MCF 10A (cell line): ENCODE data around the gene TMC5. TPM values are rescaled to one million over a fixed set of nuclear protein-coding genes. Genes with fewer than 3 reads are reported as not detected.
"Not testable (repeated sequence)": the region's sequence is repeated elsewhere in the genome, so short reads cannot be mapped to it uniquely, and the experiment has no call there.

ENCODE experiments used
- BruUV-seq: library from RNA; stranded (reverse); fragments of 400-500 nt; replicated peaks from 2 replicates; lab custom pipeline; 2021; lab: Mats Ljungman, UMichigan
- CTCF ChIA-PET: fragments of 300-600 bp; sonication (Branson Sonifier 250); formaldehyde crosslinking; extraction: SDS; loops from one replicate; lab custom pipeline; 2021; ENCODE audit warnings: antibody characterized with exemption, inconsistent platforms; lab: Yijun Ruan, JAX
- POLR2A ChIA-PET: fragments of 300-600, 350-650 bp; sonication (Branson Sonifier 250); formaldehyde crosslinking; extraction: SDS; loops from one replicate; lab custom pipeline; 2020; ENCODE audit warnings: antibody characterized with exemption, inconsistent platforms; lab: Yijun Ruan, JAX
- DNase-seq: peaks from one replicate; pipeline ENCODE4 v3.0.0-alpha.2; 2018; ENCODE audit not compliant: unreplicated experiment
- H3K27ac Mint-ChIP-seq: one replicate; pipeline ENCODE4 v1.8.0; 2022; ENCODE audit warnings: mild to moderate bottlenecking, low read depth, mixed read lengths; ENCODE audit not compliant: unreplicated experiment
- H3K27me3 Mint-ChIP-seq: one replicate; pipeline ENCODE4 v1.8.0; 2022; ENCODE audit warnings: mixed read lengths; ENCODE audit not compliant: insufficient read depth, unreplicated experiment
- H3K36me3 Mint-ChIP-seq: one replicate; pipeline ENCODE4 v1.8.0; 2022; ENCODE audit warnings: mild to moderate bottlenecking, moderate library complexity, mixed read lengths; ENCODE audit not compliant: insufficient read depth, unreplicated experiment
- H3K4me1 Mint-ChIP-seq: one replicate; pipeline ENCODE4 v1.8.0; 2022; ENCODE audit warnings: mixed read lengths; ENCODE audit not compliant: insufficient read depth, unreplicated experiment
- H3K4me3 Mint-ChIP-seq: one replicate; pipeline ENCODE4 v1.8.0; 2022; ENCODE audit warnings: mild to moderate bottlenecking, moderate library complexity, mixed read lengths; ENCODE audit not compliant: unreplicated experiment
- H3K9me3 Mint-ChIP-seq: one replicate; pipeline ENCODE4 v1.8.0; 2022; ENCODE audit warnings: mixed read lengths; ENCODE audit not compliant: unreplicated experiment
- intact Hi-C: fragments of 100-400 bp; cut with micrococcal nuclease; formaldehyde crosslinking; loops from 2 replicates; pipeline ENCODE4 v1.14.1; 2022
- total RNA-seq: library from RNA; stranded (reverse); gene quantifications from 2 replicates; pipeline ENCODE4 v1.2.3, GENCODE V29; 2022
- TF ChIP-seq, protein P1 (sequence below): fragments of 200-600 bp; IDR thresholded peaks from one replicate; pipeline ENCODE4 v1.8.0; 2022; ENCODE audit warnings: antibody characterized with exemption, mild to moderate bottlenecking; ENCODE audit not compliant: unreplicated experiment

TMC5 gene
- total RNA-seq, 1 experiment from 2014 or later: 0.16 TPM

DNA sequence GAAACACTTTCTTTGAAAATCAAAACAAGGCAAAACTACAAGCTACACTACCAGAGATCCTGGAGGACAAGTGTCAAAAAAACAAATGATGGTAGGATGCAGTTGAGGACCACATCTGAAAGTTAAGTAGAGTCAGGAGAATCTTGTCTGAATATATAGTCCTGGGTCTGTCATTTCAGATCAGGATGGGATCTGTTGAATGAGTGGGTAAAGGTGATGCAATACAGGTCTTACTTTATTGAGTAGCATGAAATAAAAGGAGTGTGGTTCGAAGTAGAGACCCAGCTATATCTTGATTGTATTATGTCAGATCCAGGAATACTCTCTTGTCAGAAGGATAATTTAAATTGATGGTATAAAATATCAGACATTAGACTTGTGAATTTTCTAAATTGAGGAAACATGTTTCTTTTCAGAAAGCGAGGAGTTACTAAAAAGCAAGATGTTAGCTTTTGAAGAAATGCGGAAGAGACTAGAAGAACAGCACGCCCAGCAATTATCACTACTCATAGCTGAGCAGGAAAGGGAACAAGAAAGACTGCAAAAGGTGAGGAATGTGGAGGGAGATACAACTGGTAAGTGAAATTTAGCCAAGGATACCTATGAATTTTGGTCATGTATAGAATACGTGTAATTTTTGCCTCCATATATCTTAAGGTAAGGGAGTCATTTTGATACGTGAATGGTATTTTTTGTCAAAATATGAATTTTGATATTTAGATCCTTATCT lies 122.7 kb downstream of the TMC5 start:
- Mint-ChIP-seq H3K4me3 (no peak overlapping the region), H3K4me1 (no peaks in the 10 kb centered on the region), H3K27me3 (no peaks in the 10 kb centered on the region), H3K27ac (no peak overlapping the region), H3K9me3 (no peaks in the 10 kb centered on the region), H3K36me3 (peaks cover 51% of the 10 kb centered on the region)
- TF ChIP-seq, protein P1, sequence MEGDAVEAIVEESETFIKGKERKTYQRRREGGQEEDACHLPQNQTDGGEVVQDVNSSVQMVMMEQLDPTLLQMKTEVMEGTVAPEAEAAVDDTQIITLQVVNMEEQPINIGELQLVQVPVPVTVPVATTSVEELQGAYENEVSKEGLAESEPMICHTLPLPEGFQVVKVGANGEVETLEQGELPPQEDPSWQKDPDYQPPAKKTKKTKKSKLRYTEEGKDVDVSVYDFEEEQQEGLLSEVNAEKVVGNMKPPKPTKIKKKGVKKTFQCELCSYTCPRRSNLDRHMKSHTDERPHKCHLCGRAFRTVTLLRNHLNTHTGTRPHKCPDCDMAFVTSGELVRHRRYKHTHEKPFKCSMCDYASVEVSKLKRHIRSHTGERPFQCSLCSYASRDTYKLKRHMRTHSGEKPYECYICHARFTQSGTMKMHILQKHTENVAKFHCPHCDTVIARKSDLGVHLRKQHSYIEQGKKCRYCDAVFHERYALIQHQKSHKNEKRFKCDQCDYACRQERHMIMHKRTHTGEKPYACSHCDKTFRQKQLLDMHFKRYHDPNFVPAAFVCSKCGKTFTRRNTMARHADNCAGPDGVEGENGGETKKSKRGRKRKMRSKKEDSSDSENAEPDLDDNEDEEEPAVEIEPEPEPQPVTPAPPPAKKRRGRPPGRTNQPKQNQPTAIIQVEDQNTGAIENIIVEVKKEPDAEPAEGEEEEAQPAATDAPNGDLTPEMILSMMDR: no peak
- ChIA-PET CTCF (interaction anchor here (0.6 to 4.1 kb wide), 7 partner anchors 8 to 478 kb away, joined by 3 to 29 read pairs (median 3); partner anchors contain the start of gene VPS35L), POLR2A (interaction anchor here (0.9 to 2.1 kb wide), 3 partner anchors 11 to 15 kb away, joined by 3 to 7 read pairs (median 3); partner anchors contain the start of gene VPS35L)
- intact Hi-C loops: no loop called here
- no TSS peak for BruUV-seq
- no peak for DNase-seq

DNA sequence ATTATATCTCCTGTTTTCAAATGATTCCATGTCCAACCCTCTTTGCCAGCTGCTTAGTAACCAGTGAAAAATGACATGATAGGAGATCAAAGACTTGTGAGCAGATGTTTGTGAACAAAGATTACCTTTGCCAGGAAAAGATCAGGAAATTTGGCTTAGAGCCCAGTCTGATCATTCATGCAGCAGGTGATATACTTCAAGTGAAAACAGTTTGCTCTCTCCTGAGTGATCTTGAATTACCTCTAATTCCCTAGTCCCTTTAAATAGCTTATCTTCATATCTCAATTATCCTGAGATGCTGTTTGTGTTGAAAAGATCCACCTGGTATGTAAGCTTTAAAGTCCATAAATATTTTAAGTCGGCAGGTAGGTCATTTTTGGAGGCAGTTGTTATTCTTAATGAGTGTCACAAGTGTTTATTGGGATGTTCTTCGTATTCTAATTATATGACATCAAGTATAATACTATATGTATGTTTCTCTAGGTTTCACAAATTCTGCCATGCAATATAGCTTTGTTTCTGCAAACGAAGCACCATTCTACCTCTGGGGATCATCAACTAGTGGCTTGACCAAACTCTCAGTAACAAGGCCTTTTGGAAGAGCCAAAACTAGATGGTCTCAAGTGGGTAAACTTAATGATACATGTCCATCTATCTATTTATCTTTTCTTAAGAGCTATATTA lies 124.6 kb downstream of the TMC5 start:
- Mint-ChIP-seq H3K27me3 (no peaks in the 10 kb centered on the region), H3K36me3 (peaks cover 55% of the 10 kb centered on the region), H3K4me1 (no peaks in the 10 kb centered on the region), H3K4me3 (no peak overlapping the region), H3K9me3 (no peaks in the 10 kb centered on the region), H3K27ac (no peak overlapping the region)
- ChIA-PET POLR2A (no interaction called here), CTCF (interaction anchor here (0.5 to 1.0 kb wide), 4 partner anchors 12 to 1141 kb away, joined by 3 to 4 read pairs (median 4); no protein-coding TSS in a partner anchor)
- no TSS peak for BruUV-seq
- TF ChIP-seq, protein P1: no peak
- intact Hi-C loops: no loop called here
- DNase-seq: no peak

DNA sequence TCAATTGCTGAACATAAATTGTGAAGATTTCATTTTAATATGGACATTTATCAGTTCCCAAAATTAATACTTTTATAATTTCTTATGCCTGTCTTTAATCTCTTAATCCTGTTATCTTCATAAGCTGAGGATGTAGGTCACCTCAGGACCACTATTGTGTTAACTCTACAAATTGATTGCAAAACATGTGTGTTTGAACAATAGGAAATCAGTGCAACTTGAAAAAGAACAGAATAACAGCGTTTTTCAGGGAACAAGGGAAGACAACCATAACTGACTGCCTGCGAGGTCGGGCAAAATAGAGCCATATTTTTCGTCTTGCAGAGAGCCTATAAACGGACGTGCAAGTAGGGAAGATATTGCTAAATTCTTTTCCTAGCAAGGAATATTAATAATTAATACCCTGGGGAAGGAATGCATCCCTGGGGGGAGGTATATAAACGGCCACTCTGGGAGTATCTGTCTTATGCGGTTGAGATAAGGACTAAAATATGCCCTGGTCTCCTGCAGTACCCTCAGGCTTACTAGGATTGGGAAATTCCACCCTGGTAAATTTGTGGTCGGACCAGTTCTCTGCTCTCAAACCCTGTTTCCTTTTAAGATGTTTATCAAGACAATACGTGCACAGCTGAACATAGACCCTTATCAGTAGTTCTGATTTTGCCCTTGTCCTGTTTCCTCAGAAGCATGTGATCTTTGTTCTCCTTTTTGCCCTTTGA lies 125.8 kb downstream of the TMC5 start:
- intact Hi-C loops, BruUV-seq, H3K9me3 Mint-ChIP-seq, H3K27me3 Mint-ChIP-seq, POLR2A ChIA-PET, DNase-seq, CTCF ChIA-PET, H3K4me3 Mint-ChIP-seq, H3K4me1 Mint-ChIP-seq, H3K27ac Mint-ChIP-seq: not testable (repeated sequence)
- peaks cover 57% of the 10 kb centered on the region for H3K36me3 Mint-ChIP-seq

DNA sequence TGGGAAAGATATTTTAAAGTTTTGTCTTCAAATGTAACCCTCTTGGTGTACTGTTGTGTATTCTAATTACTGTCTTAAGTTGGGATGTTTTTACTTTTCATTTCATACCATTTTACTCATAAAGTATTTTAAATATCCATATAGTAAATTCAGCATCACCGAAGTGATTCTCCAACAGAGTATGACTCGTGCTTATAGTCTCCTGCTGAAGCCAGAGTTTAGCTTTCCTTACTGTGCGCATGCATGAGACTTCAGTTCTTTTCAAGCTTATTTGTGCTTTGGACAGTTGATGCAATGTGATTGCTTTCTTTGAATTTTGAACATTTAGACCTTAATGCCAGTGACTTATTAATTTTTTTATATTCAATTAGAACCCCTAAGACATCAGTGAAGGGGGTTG lies 130.5 kb downstream of the TMC5 start:
- Mint-ChIP-seq H3K4me1 (no peaks in the 10 kb centered on the region), H3K27ac (no peak overlapping the region), H3K4me3 (no peak overlapping the region), H3K36me3 (peaks cover 35% of the 10 kb centered on the region), H3K27me3 (no peaks in the 10 kb centered on the region), H3K9me3 (no peaks in the 10 kb centered on the region)
- ChIA-PET POLR2A (interaction anchor here (1.0 kb wide), 1 partner anchor 155 kb away, joined by 4 read pairs; no protein-coding TSS in a partner anchor), CTCF (interaction anchor here (1.3 kb wide), 1 partner anchor 9 kb away, joined by 3 read pairs; no protein-coding TSS in a partner anchor)
- BruUV-seq: no TSS peak
- TF ChIP-seq, protein P1: no peak
- DNase-seq: no peak
- intact Hi-C loops: no loop called here

Other genes starting within 250 kb of the TMC5 start
- not detected in 2 replicates for gene SYT17, start 249.6 kb upstream of the TMC5 start, total RNA-seq
- gene CLEC19A, start 132.2 kb upstream of the TMC5 start, total RNA-seq: not detected in 2 replicates
- 44.7 and 44.9 TPM in 2 replicates for gene GDE1, start 104.2 kb downstream of the TMC5 start, total RNA-seq
- 14.2 and 16.2 TPM in 2 replicates for gene CCP110, start 106.1 kb downstream of the TMC5 start, total RNA-seq
- gene VPS35L, start 137.8 kb downstream of the TMC5 start, total RNA-seq: 50.2 and 55.5 TPM in 2 replicates